Fibroblast of lung (primary cell): Measurements from ENCODE around the gene AK5.

Source experiments
- EZH2 ChIP-seq: IDR thresholded peaks from 2 replicates; pipeline ENCODE4 v1.5.1; 2012; ENCODE audit warnings: low read length, control low read depth, mild to moderate bottlenecking; ENCODE audit errors: missing control alignments
- TF ChIP-seq, protein P1 (sequence below), 2 donors: IDR thresholded peaks in 1 of 2; conservative IDR thresholded peaks in 1 of 2; 1 replicate in 1 of 2; 2 replicates in 1 of 2; pipeline ENCODE4 v1.5.1; 2011 to 2012; ENCODE audit warnings: low read length in 2 of 2, control low read depth in 1 of 2, inconsistent platforms in 1 of 2, low read depth in 1 of 2, mild to moderate bottlenecking in 1 of 2

DNA sequence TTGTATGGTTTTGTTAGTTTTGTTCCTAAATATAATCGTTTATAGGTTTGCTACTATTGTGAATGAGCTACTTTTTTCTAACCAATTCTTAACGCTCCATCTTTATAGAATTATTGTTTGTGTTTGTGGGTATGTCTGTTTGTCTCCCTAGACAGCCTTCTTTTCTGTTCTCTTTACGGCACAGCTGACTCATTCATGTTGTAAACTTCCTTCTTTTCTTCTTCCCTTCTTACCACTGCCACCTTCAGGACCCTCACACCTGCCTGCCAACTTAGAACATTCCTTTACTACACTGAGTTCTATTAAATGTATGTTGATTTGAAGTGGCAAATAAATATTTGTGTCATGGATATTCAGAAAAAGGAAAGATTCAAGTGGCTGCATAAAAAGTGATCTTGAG is 29.1 kb downstream of the AK5 start:
- TF ChIP-seq, protein P1, sequence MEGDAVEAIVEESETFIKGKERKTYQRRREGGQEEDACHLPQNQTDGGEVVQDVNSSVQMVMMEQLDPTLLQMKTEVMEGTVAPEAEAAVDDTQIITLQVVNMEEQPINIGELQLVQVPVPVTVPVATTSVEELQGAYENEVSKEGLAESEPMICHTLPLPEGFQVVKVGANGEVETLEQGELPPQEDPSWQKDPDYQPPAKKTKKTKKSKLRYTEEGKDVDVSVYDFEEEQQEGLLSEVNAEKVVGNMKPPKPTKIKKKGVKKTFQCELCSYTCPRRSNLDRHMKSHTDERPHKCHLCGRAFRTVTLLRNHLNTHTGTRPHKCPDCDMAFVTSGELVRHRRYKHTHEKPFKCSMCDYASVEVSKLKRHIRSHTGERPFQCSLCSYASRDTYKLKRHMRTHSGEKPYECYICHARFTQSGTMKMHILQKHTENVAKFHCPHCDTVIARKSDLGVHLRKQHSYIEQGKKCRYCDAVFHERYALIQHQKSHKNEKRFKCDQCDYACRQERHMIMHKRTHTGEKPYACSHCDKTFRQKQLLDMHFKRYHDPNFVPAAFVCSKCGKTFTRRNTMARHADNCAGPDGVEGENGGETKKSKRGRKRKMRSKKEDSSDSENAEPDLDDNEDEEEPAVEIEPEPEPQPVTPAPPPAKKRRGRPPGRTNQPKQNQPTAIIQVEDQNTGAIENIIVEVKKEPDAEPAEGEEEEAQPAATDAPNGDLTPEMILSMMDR (conservative IDR thresholded peaks at IDR 0.05 in 1 of 2, IDR thresholded peaks at IDR 0.05 in 1 of 2; ENCODE audit: low read depth in 1 of 2, low read length in 2 of 2): no peak
- no peak for TF ChIP-seq EZH2
